Ovary (tissue), 9 donors: ENCODE data around the gene HOXB3. TPM values are rescaled to one million over a fixed set of nuclear protein-coding genes. Genes with fewer than 3 reads are reported as not detected.
"Not testable (repeated sequence)": the region's sequence is repeated elsewhere in the genome, so short reads cannot be mapped to it uniquely, and the experiment has no call there.

Experiments
- DNase-seq, 5 donors: peaks; one replicate each; pipeline ENCODE4 v3.0.0-alpha.2; 2019 to 2020
- H3K27ac ChIP-seq, 2 donors: fragments of 200-600 bp; one replicate each; pipeline versions ENCODE4 v1.5.1 to v1.8.0; 2019 to 2022
- H3K27me3 ChIP-seq: fragments of 200-600 bp; one replicate; pipeline ENCODE4 v1.8.0; 2022
- H3K36me3 ChIP-seq: fragments of 200-600 bp; sonication (generic); one replicate; pipeline ENCODE4 v1.5.1; 2019
- H3K4me1 ChIP-seq: one replicate; pipeline ENCODE4 v1.8.1; 2013; ENCODE audit warnings: mild to moderate bottlenecking, moderate library complexity; ENCODE audit not compliant: insufficient read depth
- H3K4me3 ChIP-seq: fragments of 200-600 bp; sonication (generic); one replicate; pipeline ENCODE4 v1.5.1; 2017
- H3K9me3 ChIP-seq, 2 donors: fragments of 200-600 bp in 1 of 2; sonication (generic) in 1 of 2; one replicate each; pipeline versions ENCODE4 v1.5.1 to v1.8.1; 2013 to 2019; ENCODE audit warnings: mild to moderate bottlenecking in 1 of 2, moderate library complexity in 1 of 2
- CTCF ChIP-seq, 3 donors: fragments of 450-650 bp in 2 of 3; fragments of 200-600 bp in 1 of 3; IDR thresholded peaks; one replicate each; pipeline versions ENCODE4 v1.5.1 to v1.8.0; 2016 to 2022; ENCODE audit warnings: antibody characterized with exemption in 3 of 3, mild to moderate bottlenecking in 1 of 3
- EP300 ChIP-seq: sonication (generic); formaldehyde crosslinking; IDR thresholded peaks from one replicate; pipeline ENCODE4 v1.6.1; 2017; ENCODE audit warnings: antibody characterized with exemption
- POLR2A ChIP-seq: fragments of 450-650 bp; IDR thresholded peaks from one replicate; pipeline ENCODE4 v1.6.1; 2017; ENCODE audit warnings: antibody characterized with exemption, mild to moderate bottlenecking, moderate library complexity
- WGBS, 3 donors: extraction: QIAGEN DNeasy Blood & Tissue Kit in 1 of 3; methylation state at CpG; one replicate each; pipeline versions ENCODE4 v1.1.5 to v1.1.7; 2013 to 2017; 5-methylcytosine and 5-hydroxymethylcytosine counted together
- intact Hi-C, 4 donors: fragments of 100-400 bp; cut with DNase I; formaldehyde crosslinking; loops; one replicate each; pipeline versions ENCODE4 v1.11.0 to v1.15.1; 2022 to 2023
- polyA plus RNA-seq, 2 donors: library from polyadenylated mRNA; stranded (reverse); fragments of 200-250 nt in 1 of 2; fragments of 350-450 nt in 1 of 2; fragmentation: Illumina TruSeq in 1 of 2; extraction: RNeasy Lipid Tissue Mini Kit (QIAGEN cat#74804) in 1 of 2; gene quantifications; one replicate each; pipeline ENCODE4 v1.2.3, GENCODE V29; 2013 to 2014
- total RNA-seq, 7 donors: library from RNA; depleted of rRNA in 2 of 7; stranded (reverse); fragments of >200 nt in 2 of 7; fragmentation: NEBNext Ultra II Directional in 3 of 7; extraction: Animal tissue kit (Norgen Biotek cat#: 25700) in 3 of 7; gene quantifications; one replicate each; pipeline versions ENCODE4 v1.1.0 to v1.2.4, GENCODE V29; 2016 to 2023
- donor health status: DM: no; HTN: no; CAD: no; lungs with moderate emphysema.
- donor health status: DM: no; HTN: no; CAD: no.
- donor health status: Bipolar disorder and iron deficiency.
- donor health status: DM: yes; HTN: yes; CAD: no.
- donor health status: DM: no; HTN: no; CAD: no.
- donor health status: DM: yes; HTN: yes; CAD: no.

HOXB3 gene
- total and polyA plus RNA-seq, 9 donors: 0.43 to 10.7 (median 2.7) TPM

DNA sequence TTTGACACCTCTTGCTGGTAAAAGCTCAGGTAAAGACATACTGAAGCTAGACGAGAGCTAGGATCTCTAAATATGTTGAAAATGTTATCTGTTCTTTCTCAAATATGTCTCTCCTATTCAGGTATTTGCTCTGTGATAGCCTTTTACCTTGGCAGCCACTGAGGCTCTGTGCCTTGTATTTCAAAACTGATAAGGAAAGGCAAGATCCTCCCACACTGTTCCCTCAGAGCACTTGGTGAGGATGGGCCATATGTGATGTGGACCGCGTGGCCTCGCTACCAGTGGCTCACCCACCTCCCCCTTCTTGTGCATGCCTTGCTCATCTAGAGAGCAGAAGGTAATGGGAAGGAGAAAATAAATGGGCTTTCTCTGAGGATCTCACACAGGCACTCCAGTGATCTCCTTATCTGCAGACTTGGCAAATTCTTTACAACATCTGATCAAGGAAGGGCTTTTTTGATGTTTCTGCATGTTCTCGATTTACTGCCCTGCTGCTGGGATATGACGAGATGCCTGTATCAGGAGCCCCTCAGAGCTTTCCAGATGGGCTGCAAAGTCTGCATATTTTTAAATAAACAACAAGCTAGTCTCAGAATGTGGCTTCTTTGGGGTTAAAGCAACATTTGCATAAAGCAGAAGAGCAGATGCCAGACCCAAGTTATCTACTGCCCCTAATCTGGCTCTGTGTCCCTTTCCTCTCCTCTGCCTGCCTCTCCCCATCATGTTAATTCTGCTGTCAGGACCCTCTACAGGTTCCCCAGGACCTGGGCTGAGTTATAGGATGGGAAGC lies 76.2 kb downstream of the HOXB3 start:
- Histone ChIP-seq H3K27ac (no peak overlapping the region), H3K36me3 (no peaks in the 10 kb centered on the region), H3K27me3 (no peaks in the 10 kb centered on the region), H3K4me1 (no peaks in the 10 kb centered on the region), H3K9me3 (peaks cover 0 to 4% of the 10 kb centered on the region in 2 donors), H3K4me3 (no peak overlapping the region)
- no peak for DNase-seq
- no peak for TF ChIP-seq POLR2A
- no peak for TF ChIP-seq EP300
- TF ChIP-seq CTCF (IDR thresholded peaks at IDR 0.05): no peak
- intact Hi-C loops: no loop called here
- 30 to 60% (median 39%) methylated on average over 6 of the region's 6 CpGs for WGBS, 3 donors

GRCh38 chr17:48513097-48513496 lies 76.9 kb downstream of the HOXB3 start:
- Histone ChIP-seq H3K4me1 (no peaks in the 10 kb centered on the region), H3K27ac (no peak overlapping the region), H3K27me3 (no peaks in the 10 kb centered on the region), H3K9me3 (peaks cover 0 to 4% of the 10 kb centered on the region in 2 donors), H3K4me3 (no peak overlapping the region), H3K36me3 (no peaks in the 10 kb centered on the region)
- no peak for DNase-seq
- intact Hi-C loops: no loop called here
- no peak for TF ChIP-seq CTCF (IDR thresholded peaks at IDR 0.05)
- TF ChIP-seq EP300: no peak
- TF ChIP-seq POLR2A: no peak
- WGBS, 3 donors: 16 to 41% (median 17%) methylated on average over 7 of the region's 7 CpGs

- H3K27me3 ChIP-seq: no peaks in the 10 kb centered on the region
- H3K27ac ChIP-seq: no peak overlapping the region
- H3K36me3 ChIP-seq: no peaks in the 10 kb centered on the region
- 67 to 78% (median 73%) methylated on average over 7 of the region's 7 CpGs for WGBS, 3 donors
- peaks cover 0 to 4% of the 10 kb centered on the region in 2 donors for H3K9me3 ChIP-seq
- DNase-seq: no peak
- no peak for TF ChIP-seq EP300
- no peak for TF ChIP-seq POLR2A
- no peak for TF ChIP-seq CTCF (IDR thresholded peaks at IDR 0.05)
- intact Hi-C loops: no loop called here
- H3K4me3 ChIP-seq: no peak overlapping the region
- no peaks in the 10 kb centered on the region for H3K4me1 ChIP-seq
Observed at GRCh38 chr17:48510761-48511604, 79.1 kb downstream of the HOXB3 start.

DNA sequence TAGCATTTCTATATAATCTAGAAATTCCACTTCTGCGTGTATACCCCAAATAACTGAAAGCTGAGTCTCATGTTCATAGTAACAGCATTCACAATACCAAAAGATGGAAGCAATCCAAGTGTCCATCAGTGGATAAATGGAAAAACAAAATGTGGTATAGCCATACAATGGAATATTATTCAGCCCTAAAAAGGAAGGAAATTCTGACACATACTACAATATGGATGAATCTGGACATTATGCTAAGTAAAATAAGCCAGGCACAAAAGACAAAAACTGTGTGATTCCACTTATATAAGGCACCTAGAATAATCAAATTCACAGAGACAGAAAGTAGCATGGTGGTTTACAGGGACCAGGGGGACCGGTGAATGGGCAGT lies 79.7 kb downstream of the HOXB3 start:
- DNase-seq: no peak
- Histone ChIP-seq H3K27me3 (no peaks in the 10 kb centered on the region), H3K4me3 (no peak overlapping the region), H3K4me1 (no peaks in the 10 kb centered on the region), H3K27ac (no peak overlapping the region), H3K36me3 (no peaks in the 10 kb centered on the region), H3K9me3 (peaks cover 0 to 4% of the 10 kb centered on the region in 2 donors)
- TF ChIP-seq EP300 (no peak), CTCF (IDR thresholded peaks at IDR 0.05) (no peak), POLR2A (no peak)
- intact Hi-C loops: no loop called here
- 91 to 93% (median 92%) methylated on average over 2 of the region's 2 CpGs for WGBS, 3 donors

DNA sequence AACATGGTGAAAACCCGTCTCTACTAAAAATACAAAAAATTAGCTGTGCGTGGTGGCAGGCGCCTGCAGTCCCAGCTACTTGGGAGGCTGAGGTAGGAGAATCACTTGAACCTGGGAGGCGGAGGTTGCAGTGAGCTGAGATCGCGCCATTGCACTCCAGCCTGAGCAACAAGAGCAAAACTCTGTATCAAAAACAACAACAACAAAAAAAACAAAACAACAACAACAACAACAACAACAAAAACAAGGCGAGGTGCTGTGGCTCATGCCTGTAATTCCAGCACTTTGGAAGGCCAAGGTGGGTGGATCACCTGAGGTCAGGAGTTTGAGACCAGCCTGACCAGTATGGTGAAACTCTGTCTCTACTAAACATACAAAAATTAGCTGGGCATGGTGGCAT lies 80.3 kb downstream of the HOXB3 start:
- H3K4me3 ChIP-seq, H3K9me3 ChIP-seq, H3K27me3 ChIP-seq, DNase-seq, intact Hi-C loops, H3K27ac ChIP-seq, H3K36me3 ChIP-seq, H3K4me1 ChIP-seq: not testable (repeated sequence)
- WGBS, 3 donors: 92 to 97% (median 93%) methylated on average over 7 of the region's 7 CpGs
